Ovary (tissue), 9 donors: ENCODE measurements around the gene WDR59. TPM values are rescaled to one million over a fixed set of nuclear protein-coding genes. Genes with fewer than 3 reads are reported as not detected.

ENCODE experiments used
- DNase-seq, 5 donors: peaks; one replicate each; pipeline ENCODE4 v3.0.0-alpha.2; 2019 to 2020
- H3K27ac ChIP-seq, 2 donors: fragments of 200-600 bp; one replicate each; pipeline versions ENCODE4 v1.5.1 to v1.8.0; 2019 to 2022
- H3K27me3 ChIP-seq: fragments of 200-600 bp; one replicate; pipeline ENCODE4 v1.8.0; 2022
- H3K36me3 ChIP-seq: fragments of 200-600 bp; sonication (generic); one replicate; pipeline ENCODE4 v1.5.1; 2019
- H3K4me1 ChIP-seq: one replicate; pipeline ENCODE4 v1.8.1; 2013; ENCODE audit warnings: mild to moderate bottlenecking, moderate library complexity; ENCODE audit not compliant: insufficient read depth
- H3K4me3 ChIP-seq: fragments of 200-600 bp; sonication (generic); one replicate; pipeline ENCODE4 v1.5.1; 2017
- H3K9me3 ChIP-seq, 2 donors: fragments of 200-600 bp in 1 of 2; sonication (generic) in 1 of 2; one replicate each; pipeline versions ENCODE4 v1.5.1 to v1.8.1; 2013 to 2019; ENCODE audit warnings: mild to moderate bottlenecking in 1 of 2, moderate library complexity in 1 of 2
- EP300 ChIP-seq: sonication (generic); formaldehyde crosslinking; IDR thresholded peaks from one replicate; pipeline ENCODE4 v1.6.1; 2017; ENCODE audit warnings: antibody characterized with exemption
- POLR2A ChIP-seq: fragments of 450-650 bp; IDR thresholded peaks from one replicate; pipeline ENCODE4 v1.6.1; 2017; ENCODE audit warnings: antibody characterized with exemption, mild to moderate bottlenecking, moderate library complexity
- WGBS, 3 donors: extraction: QIAGEN DNeasy Blood & Tissue Kit in 1 of 3; methylation state at CpG; one replicate each; pipeline versions ENCODE4 v1.1.5 to v1.1.7; 2013 to 2017; 5-methylcytosine and 5-hydroxymethylcytosine counted together
- intact Hi-C, 4 donors: fragments of 100-400 bp; cut with DNase I; formaldehyde crosslinking; loops; one replicate each; pipeline versions ENCODE4 v1.11.0 to v1.15.1; 2022 to 2023
- polyA plus RNA-seq, 2 donors: library from polyadenylated mRNA; stranded (reverse); fragments of 200-250 nt in 1 of 2; fragments of 350-450 nt in 1 of 2; fragmentation: Illumina TruSeq in 1 of 2; extraction: RNeasy Lipid Tissue Mini Kit (QIAGEN cat#74804) in 1 of 2; gene quantifications; one replicate each; pipeline ENCODE4 v1.2.3, GENCODE V29; 2013 to 2014
- total RNA-seq, 7 donors: library from RNA; depleted of rRNA in 2 of 7; stranded (reverse); fragments of >200 nt in 2 of 7; fragmentation: NEBNext Ultra II Directional in 3 of 7; extraction: Animal tissue kit (Norgen Biotek cat#: 25700) in 3 of 7; gene quantifications; one replicate each; pipeline versions ENCODE4 v1.1.0 to v1.2.4, GENCODE V29; 2016 to 2023
- TF ChIP-seq, protein P1 (sequence below), 3 donors: fragments of 450-650 bp in 2 of 3; fragments of 200-600 bp in 1 of 3; IDR thresholded peaks; one replicate each; pipeline versions ENCODE4 v1.5.1 to v1.8.0; 2016 to 2022; ENCODE audit warnings: antibody characterized with exemption in 3 of 3, mild to moderate bottlenecking in 1 of 3
- donor health status: DM: no; HTN: no; CAD: no; lungs with moderate emphysema.
- donor health status: DM: no; HTN: no; CAD: no.
- donor health status: Bipolar disorder and iron deficiency.
- donor health status: DM: yes; HTN: yes; CAD: no.
- donor health status: DM: no; HTN: no; CAD: no.
- donor health status: DM: yes; HTN: yes; CAD: no.

Gene WDR59
- total and polyA plus RNA-seq, 9 donors, result 23.6 to 82.3 (median 59.3) TPM

DNA sequence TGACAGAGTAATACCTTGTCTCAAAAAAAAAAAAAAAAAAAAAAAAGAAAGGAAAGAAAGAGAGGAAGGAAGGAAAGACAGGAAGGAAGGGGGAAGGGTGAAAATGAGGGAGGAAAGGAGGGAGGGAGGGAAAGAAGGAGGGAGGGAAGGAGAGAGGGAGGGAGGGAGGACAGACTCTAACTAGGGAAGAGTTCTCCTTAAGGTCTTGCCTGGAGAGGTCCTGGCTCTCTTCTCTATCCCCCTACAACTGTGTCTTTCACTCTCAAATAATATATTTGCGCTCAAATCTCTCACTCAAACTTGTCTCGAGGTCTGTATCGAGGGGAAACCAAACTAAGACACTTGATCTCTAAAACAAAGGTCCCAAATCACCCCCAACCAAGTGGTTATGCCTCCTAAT lies 35.6 kb downstream of the WDR59 start:
- no peaks in the 10 kb centered on the region for H3K36me3 ChIP-seq
- DNase-seq, result no peak
- no peak overlapping the region for H3K27ac ChIP-seq
- 92 to 95% (median 95%) methylated on average over 3 of the region's 3 CpGs for WGBS, 3 donors
- no peaks in the 10 kb centered on the region for H3K4me1 ChIP-seq
- H3K4me3 ChIP-seq, result no peak overlapping the region
- intact Hi-C loops, result no loop called here
- H3K27me3 ChIP-seq, result no peaks in the 10 kb centered on the region
- no peaks in the 10 kb centered on the region for H3K9me3 ChIP-seq
- TF ChIP-seq, protein P1, sequence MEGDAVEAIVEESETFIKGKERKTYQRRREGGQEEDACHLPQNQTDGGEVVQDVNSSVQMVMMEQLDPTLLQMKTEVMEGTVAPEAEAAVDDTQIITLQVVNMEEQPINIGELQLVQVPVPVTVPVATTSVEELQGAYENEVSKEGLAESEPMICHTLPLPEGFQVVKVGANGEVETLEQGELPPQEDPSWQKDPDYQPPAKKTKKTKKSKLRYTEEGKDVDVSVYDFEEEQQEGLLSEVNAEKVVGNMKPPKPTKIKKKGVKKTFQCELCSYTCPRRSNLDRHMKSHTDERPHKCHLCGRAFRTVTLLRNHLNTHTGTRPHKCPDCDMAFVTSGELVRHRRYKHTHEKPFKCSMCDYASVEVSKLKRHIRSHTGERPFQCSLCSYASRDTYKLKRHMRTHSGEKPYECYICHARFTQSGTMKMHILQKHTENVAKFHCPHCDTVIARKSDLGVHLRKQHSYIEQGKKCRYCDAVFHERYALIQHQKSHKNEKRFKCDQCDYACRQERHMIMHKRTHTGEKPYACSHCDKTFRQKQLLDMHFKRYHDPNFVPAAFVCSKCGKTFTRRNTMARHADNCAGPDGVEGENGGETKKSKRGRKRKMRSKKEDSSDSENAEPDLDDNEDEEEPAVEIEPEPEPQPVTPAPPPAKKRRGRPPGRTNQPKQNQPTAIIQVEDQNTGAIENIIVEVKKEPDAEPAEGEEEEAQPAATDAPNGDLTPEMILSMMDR (IDR thresholded peaks at IDR 0.05), result no peak
- TF ChIP-seq POLR2A, result no peak
- TF ChIP-seq EP300, result no peak

DNA sequence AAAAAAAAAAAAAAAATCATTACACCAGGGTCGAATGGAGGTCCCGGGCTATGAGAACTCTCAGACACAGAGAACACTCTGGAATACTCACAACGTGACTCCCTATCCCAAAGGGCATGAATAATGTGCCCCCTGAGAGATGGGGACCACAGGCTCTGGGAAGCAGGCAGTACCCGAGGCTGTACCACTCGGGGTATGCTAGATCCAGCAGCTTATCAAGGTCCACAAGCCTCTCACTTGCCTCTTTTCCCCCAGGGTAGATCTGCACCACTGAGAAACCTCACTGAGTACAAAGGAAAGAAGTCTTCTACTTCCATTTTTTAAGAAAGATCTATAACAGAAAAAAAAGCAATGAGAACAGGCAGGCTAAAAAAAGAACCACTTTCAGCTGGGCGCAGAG lies 40.5 kb downstream of the WDR59 start:
- TF ChIP-seq POLR2A (no peak), EP300 (no peak)
- TF ChIP-seq, protein P1 (IDR thresholded peaks at IDR 0.05), result no peak
- no peak overlapping the region for H3K4me3 ChIP-seq
- WGBS, 3 donors, result 86 to 88% (median 88%) methylated on average over 6 of the region's 6 CpGs
- intact Hi-C loops, result no loop called here
- H3K27ac ChIP-seq, result no peak overlapping the region
- H3K4me1 ChIP-seq, result no peaks in the 10 kb centered on the region
- H3K9me3 ChIP-seq, result no peaks in the 10 kb centered on the region
- DNase-seq, result no peak
- no peaks in the 10 kb centered on the region for H3K27me3 ChIP-seq
- no peaks in the 10 kb centered on the region for H3K36me3 ChIP-seq

DNA sequence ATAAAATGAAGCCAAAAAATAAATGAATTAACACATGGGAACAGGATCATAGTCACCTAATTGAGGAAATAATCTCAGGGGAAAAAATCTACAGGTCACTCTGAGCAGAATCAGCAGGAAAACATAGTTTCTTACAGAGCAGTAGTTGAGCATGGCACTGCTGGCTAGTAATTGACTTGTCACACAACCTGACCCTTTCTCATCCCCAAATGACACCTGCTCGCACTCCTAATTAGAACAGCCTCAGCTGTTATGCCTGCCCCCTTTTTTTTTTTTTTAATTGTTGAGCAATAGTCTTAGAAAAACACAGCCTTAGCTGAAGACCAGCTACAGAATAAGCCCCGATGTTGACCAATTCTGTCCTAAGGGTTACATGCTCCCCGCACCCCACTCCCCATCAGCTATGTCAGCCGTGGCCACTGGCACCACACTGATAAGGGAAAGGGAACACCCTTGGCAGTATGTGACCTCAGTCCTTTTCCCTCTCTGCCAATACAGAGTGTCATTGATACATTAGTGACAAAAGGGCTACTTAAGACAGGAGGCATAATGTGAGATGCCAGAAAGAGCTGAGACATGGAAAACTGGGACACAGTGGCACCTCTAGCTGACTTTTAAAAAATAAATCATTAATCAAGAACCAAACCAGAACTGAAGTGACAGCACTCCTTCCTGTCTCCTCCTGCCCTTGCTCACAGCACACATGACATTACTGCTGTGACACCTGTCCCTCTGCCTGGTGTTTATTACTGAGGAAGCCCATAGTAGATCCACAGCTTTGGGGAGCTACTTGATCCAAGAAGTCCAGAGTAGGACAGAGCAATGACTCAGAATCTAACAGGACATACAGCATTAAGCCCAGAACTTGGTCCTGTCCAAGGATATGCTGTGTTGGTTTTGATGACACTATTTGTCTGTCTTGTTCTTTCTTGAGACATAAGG lies 41.7 kb downstream of the WDR59 start:
- Histone ChIP-seq H3K27me3 (no peaks in the 10 kb centered on the region), H3K9me3 (no peaks in the 10 kb centered on the region), H3K27ac (no peak overlapping the region), H3K4me3 (no peak overlapping the region), H3K4me1 (no peaks in the 10 kb centered on the region), H3K36me3 (no peaks in the 10 kb centered on the region)
- 89 to 91% (median 91%) methylated on average over 4 of the region's 4 CpGs for WGBS, 3 donors
- no peak for TF ChIP-seq POLR2A
- TF ChIP-seq, protein P1 (IDR thresholded peaks at IDR 0.05), result no peak
- no peak for TF ChIP-seq EP300
- DNase-seq, result no peak
- intact Hi-C loops, result no loop called here

DNA sequence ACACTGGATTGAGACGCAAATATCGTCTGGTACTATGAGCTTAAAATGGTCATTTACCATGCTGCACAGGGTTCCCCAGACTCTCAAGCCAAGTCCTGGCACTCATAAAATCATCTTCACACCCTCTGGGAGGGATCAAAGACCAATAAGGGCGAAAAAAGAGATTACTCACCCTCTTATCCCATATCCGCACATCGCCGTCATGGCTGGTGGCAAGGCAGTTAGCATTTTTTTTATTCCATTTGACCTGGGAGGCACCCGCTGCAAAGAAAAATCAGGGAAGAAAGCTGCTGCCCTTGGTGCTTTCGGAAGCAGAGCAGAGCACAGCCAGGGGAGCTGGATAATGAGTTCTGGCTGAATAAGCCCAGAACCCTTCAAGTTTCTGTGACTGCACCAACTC lies 42.4 kb downstream of the WDR59 start:
- Histone ChIP-seq H3K4me1 (no peaks in the 10 kb centered on the region), H3K9me3 (no peaks in the 10 kb centered on the region), H3K27me3 (no peaks in the 10 kb centered on the region), H3K27ac (no peak overlapping the region), H3K36me3 (no peaks in the 10 kb centered on the region), H3K4me3 (no peak overlapping the region)
- no peak for DNase-seq
- TF ChIP-seq, protein P1 (IDR thresholded peaks at IDR 0.05), result no peak
- TF ChIP-seq POLR2A, result no peak
- 88 to 93% (median 92%) methylated on average over 8 of the region's 8 CpGs for WGBS, 3 donors
- intact Hi-C loops, result no loop called here
